ENCODE measurements around the gene RIMBP2.

Gene RIMBP2

DNA sequence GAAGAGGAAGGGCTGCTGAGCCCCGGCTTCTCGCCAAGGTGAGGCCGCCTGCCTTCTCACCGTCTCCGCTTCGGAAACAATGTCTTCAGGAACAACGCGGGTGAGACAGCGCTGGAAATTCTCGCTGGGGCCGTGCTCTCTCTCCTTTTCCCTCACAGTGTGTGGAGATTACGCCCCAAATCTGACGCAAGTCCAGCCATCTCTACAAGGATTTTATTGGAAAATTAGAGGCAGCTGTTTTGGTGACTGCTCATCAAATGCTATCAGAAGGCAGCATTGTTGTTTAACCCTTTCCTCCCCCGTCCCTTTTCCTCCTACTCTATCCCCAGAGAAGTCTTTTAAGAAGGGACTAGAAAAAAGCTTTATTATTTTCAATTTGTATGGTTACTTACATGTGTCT lies 324.9 kb downstream of the RIMBP2 start:
- DNase-seq = no peak

DNA sequence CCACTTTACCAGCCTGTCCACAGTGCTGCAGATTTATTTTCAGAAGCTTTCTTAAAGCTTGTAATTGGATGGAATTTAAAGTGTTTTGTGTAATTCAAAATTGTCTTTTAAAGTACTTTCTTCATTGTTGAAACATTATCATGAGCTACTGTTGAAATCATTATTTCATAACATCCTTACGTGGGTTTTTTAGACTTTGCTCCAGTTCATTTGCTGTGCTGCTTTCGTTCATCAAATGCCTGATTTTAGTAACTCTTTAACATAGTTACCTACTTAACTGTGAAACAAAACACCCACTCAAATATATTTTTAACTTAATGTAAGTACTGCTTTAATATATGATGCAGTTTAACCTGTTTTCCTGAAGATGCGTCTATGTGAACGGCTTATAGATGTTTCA lies 330.9 kb downstream of the RIMBP2 start:
- DNase-seq = no peak

DNA sequence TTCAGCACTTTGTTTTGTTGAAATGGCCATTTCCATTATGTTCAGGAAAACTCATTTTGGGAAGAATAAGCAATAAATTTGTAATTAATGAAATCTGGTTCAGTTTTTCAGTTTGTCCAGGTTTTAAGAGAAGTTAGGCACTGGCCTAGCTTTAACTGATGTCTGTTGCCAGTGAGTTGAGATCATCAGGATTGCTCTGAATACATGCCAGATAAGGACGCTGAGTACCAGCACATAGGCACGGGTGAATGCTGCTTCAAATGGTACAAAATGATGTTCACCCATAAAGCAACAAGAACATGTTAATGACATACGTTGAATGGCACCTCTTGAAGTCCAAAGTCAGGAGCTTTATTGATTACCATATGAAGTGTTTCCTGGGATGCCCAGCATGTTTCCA lies 331.9 kb downstream of the RIMBP2 start:
- no peak for DNase-seq

DNA sequence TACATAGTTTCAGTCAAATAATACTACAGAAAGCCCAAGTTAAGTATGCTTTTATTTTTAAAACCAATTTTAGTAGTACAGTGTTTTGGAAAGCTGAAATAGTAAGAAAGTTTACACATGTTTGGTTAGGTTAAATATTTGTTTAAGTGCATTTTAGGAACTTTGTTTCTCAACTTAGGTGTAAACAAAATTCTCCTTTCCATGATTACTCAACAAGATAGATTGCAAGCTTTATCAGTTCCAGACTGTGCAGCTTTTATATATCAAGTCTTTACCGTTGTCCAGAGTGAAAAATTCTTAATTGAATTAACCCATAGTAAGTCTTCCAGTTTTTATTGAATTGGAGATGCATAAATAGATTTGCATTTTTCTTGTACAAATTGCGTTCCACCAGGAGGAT lies 333.3 kb downstream of the RIMBP2 start:
- no peak for DNase-seq

DNA sequence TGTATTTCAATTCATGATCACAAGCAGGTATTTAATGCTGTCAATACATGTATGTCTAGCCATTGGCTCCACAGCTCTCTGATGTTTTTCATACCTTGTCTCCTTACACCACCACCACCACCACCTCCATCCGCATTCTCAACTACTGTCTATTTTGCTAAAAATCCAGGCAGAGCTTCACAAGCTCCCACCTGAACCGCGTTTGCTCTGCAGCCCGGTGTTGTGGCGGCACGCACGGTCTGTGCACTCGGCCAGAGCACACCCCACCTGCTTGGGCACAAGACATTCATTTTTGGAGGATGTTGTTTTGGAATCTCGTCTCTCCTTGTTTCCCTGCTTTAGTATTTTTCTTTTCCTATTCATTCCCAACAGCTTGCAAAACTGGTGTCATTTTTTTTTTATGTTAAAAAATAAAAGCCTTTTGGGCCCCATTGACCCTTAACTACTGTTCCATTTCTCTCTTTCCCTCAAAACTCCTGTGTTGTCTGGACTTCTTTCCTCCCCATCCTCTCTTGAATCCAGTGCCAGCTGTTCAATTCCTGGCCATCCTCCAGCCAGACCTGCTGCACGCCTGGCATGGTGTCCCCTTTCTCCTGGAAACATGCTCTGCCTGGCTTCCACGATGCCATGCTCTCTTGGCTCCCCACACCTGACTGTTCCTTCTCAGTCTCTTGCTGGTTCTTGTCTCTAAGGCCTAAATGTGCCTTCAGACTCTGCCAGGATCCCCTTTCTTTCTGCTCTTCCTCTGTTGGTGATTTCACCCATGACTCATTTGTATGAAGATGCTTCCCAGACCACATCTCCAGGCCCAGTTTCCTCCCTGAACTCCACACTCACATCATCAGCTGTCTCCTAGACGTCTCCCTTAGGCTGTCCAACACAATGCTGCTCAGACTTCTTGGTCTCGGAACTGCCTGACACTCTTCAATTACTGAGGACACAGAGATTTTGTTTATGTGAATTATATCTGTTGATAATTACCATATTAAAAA lies 340.5 kb downstream of the RIMBP2 start:
- no peak for DNase-seq

DNA sequence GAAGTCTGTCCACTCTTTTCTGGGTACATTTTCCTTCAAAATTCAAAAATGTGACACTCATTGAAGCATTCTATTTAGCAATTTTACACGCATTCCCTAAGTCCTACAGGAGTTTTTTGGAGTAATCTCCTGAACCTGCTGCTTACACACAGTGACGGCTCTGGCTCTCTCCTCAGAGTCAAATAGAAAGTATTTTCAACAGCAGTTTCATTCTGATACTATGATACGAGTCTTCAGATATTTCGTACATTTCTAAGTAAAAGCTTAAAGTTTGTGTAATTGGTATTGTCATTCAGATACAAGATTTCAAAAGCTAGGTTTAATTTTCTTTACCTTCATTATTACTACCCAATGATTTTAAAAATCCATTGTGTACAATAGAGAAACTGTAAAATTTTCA lies 342.0 kb downstream of the RIMBP2 start:
- DNase-seq = no peak

DNA sequence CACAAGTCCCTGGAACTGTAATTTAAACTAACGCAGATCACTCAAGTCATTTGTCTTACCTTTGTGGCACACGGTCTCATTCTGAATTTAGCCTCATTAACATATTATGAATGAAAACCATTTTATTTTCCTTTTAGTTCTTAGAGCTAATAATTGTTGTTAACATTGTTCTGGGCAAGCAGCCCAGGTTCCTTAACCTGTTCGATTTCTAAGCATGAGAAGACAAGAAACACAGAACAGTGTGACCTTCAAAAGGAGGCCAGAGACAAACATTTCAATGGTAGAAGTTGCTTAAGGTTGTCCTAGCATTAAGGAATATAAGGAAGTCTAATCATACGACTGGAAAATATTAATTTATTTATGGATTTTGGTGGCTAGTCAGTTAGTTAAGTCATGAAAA lies 343.2 kb downstream of the RIMBP2 start:
- DNase-seq = no peak

DNA sequence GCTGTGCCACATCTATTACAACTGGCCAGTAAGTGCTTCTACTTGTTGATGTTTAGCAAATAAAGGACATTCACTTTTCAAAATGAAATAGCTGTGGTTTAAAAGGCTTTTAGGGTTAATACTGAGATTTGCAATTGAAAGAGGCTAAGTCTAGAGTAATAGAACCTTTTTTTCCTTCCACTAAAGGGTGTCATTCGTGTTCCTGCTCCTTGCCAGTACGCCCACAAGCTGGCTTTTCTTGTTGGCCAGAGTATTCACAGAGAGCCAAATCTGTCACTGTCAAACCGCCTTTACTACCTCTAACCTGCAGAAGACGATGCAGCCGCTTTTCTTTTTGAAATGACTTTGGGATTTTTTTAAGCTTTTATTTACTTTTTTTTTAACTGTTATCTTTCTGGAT lies 344.8 kb downstream of the RIMBP2 start:
- no peak for DNase-seq

DNA sequence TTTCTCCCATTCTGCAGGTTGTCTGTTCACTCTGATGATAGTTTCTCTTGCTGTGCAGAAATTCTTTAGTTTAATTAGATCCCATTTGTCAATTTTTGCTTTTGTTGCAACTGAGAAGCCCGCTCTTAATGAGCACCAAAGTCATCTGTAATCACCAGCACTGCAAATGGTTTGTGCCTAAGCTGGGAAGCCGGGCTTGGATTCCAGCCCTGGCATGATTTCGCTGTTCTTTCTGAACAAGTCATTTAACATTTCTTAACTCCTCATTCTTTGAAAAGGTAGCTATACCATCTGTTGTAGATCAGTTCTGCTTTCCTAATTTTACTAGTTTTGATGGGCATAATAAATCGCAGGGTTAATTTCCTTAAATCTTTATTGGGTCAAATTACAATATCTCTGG lies 346.3 kb downstream of the RIMBP2 start:
- DNase-seq = no peak

DNA sequence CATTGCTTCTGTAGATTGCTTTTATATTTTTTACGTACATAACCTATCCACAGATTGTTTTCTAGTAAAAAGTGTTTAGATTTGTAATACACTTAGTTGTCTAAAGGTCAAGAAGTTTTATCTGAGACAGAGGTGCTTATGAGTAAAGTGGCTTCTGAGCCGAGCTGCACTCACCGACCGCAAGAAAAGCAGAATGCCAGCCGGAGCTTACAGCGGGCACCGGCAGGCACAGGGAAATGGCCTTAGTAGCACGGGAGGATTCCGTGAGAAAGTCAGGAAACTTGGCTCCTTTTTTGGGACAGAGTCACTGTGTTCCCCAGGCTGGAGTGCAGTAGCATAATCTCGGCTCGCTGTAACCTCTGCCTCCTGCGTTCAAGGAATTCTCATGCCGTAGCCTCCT lies 348.6 kb downstream of the RIMBP2 start:
- no peak for DNase-seq

DNA sequence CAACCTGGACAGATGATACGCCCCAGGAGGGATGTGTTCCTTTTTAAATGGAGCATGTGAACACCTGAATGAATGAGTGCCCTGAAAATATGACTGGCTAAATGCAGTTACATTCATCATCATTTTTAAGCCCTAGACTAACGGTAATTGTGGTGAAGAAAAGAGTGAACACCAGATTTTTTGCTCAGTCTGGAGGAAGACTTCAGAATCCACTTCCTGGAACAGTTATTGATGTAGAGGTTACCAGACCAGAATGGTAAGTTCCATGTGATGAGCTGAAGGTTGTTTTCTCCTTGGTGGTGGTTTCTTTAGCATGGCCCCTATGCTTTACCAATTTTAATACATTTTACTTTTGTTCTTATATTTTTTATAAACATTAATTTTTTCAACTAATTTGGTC lies 349.1 kb downstream of the RIMBP2 start:
- DNase-seq = no peak

DNA sequence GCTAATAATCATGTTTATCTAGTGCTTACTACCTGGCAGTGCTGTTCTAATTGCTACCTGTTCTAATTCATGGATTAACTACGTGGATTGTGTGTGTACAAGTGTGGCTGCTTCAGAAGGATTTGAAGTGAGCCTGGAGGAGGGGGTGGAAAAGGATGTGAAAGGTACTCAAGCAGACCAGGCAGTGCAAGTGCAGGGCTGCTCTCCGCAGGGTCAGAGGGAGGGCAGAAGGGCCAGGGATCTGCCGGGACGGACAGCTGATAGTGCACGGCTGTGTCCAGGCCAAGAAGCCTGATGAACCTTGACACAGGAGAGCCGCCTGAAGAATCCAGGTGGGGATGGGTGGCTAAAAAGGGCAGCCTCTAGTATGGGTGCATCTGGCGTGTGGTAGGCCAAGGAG lies 349.9 kb downstream of the RIMBP2 start:
- DNase-seq = no peak

DNA sequence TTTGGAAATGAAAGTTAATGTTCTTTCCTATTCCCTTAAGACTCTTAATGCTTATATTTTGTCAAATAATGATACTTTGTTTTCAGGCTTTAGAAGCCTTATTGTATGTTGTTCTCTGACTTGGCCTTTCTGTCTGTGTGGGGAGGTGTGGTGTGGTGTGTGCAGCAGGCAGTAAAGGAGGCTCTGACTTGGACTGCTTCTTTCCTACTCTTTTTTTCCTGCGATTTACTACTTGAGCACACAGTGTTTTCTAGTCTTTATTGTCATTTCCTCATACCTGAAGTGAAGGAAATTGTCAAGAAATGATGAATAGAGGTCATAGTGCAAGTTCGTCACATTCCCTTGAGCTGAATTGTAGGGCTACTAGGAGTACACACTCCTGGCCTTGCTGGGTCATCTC lies 351.5 kb downstream of the RIMBP2 start:
- no peak for DNase-seq

DNA sequence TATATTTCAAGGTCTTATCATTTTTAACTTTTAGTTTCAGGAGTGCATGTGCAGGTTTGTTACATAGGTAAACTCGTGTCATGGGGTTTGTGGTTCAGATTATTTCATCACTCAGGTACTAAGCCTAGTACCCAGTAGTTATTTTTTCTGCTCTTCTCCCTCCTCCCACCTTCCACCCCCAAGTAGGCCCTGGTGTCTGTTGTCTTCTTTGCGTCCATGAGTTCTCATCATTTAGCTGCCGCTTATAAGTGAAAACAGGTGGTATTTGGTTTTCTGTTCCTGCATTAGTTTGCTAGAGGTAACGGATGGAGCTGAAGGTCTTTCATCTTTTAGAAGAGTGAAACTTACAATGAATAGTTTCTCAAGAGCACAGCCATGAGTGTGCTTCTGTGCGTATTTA lies 354.0 kb downstream of the RIMBP2 start:
- DNase-seq = no peak

DNA sequence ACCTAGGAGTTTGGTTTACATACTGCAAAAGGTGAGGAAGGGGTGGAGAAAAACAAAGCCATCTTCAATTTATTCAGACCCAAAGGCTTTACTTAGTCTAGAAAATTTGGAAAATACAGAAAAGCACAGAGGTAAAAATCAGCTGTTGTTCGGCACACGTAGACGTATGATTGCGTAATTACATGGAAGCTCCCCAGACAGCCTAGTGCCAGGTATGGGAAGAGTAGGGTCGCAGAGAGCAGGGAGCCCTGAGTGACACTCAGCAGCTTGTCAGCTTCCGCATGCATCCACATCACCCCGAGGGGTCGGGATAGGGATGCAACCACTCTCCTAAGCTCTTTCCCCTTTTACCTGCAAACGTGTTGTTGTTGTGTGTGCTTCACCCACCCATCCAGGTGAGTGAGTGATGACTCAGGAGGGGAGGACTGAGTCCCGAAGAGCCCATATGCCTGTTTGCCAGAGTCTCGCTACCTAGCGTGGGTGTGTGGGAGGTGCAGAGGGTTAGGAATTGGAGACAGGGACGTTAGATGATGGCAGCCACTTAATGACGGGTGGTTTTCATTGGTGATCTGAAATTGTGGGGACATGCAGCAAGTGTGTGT lies 358.3 kb downstream of the RIMBP2 start:
- DNase-seq = no peak

DNA sequence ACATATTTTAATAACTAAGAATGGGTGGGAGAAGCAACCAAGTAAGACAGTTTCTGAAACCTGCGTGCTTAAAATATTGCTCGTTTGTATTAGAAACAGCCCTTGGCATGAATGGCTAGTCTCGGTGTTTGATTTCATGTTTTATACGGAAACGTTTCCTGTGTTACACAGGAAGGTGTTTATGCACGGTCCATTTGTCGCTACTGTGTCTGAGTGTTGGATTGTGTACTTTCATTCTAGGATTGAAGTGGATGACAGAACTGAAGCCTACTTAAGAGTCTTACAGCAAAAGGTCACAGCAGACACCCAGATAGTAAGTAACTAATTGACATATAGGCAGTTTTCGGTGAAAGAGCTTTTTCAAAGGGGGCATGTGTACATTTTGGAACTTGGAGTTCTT lies 358.9 kb downstream of the RIMBP2 start:
- no peak for DNase-seq

DNA sequence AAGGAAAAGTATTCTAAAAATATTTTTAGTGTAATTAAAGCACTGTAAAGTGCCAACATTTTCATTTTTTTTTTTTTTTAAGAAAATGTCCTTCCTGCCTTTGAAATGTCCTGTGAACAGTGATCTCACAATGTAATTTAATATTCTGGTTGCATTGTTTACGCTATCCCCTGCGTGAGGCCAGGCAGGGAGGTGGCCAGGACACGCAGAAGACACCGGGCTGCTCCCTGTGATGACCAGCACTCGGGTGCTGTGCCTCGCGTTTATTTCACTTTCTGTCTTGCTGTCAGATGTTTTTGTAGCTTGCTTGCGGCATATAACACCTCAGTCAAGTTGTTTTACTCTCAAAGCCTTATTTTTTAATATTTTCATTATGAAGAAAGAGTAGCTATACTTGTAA lies 359.9 kb downstream of the RIMBP2 start:
- no peak for DNase-seq

DNA sequence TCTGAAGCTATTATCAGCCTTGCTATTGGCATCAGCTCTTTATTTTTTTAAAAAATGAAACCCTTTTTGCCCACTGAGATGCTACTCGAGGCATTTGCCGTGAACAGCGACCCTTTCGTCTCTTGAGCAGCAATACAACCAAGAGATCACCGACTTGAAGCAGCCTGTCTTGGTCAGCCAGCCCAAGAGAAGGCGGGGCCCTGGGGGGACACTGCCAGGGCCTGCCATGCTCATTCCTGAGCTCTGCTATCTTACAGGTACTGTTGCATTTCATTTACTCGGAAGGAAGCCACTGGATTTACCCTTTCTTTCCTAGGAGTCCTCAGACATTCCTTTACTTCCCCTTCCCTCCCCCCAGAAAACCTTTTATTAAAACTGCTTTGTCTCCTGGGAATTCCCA lies 361.7 kb downstream of the RIMBP2 start:
- DNase-seq = no peak

DNA sequence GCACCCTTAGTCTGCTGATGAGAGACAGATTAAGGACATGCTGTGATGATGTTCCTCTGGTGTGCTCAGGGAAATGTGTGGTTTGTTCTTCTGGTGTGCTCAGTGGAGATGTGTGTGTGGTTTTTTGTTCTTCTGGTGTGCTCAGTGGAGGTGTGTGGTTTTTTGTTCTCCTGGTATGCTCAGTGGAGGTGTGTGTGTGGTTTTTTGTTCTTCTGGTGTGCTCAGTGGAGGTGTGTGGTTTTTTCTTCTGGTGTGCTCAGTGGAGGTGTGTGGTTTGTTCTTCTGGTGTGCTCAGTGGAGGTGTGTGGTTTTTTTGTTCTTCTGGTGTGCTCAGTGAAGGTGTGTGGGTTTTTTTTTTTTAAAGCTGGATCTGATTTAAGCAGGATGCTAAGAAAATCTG lies 363.0 kb downstream of the RIMBP2 start:
- DNase-seq = no peak

DNA sequence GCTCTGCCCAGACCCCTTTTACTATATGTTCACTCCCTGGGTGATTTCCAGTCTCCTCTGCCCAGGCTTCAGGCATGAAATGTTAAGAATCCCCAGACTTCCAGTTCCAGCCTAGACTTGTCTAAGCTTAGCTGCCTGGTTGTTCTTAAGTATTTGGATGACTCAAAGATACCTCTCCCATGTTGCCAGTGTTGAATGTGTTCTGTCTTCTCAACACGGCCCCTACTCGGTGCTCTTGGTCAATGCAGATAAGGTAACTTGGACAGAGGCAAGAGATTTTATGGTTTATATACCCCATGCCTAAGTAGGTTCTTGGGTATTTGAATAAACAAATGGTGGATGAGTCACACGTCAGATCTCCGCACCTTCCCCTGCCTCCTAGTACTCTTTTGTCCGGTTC lies 364.8 kb downstream of the RIMBP2 start:
- no peak for DNase-seq

DNA sequence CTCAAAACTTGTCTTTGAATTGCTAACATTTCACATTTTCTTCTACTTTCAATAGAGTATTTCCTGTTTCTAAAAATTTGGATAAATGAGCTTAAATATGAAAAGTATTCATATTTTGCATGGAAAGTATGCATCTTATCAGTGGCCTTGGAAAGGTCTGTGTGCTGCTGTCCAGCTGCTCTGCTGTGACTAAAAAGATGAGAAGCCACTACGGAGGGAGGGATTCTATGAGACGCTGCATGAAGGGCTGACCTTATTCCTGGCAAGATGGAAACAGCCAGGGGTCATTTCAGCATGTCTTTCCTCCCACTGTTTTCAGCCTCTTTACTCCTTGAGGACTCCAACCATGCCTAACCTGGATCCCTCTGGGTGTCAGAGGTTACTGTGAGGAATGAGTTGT lies 365.4 kb downstream of the RIMBP2 start:
- no peak for DNase-seq

DNA sequence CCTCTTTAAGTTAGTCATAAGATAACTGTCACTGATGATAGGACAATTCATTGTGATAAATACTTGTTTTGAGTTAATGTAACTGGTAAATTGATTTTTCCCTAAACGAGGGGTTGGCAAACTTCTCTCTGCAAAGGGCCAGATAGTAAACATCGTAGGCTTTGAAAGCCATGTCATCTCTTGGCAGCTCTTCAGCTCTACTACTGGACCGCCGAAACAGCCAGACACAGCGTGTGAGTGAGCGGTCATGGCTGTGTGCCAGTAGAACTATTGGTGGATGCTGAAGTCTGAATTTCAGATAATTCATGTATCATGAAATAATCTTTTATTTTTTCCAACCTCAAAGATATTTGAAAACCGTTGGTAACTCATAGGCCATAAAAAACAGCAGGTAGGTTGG lies 368.5 kb downstream of the RIMBP2 start:
- DNase-seq = no peak
